ENCODE data around the gene EZR. TPM values are rescaled to one million over a fixed set of nuclear protein-coding genes. Genes with fewer than 3 reads are reported as not detected.
"Not testable (repeated sequence)": the region's sequence is repeated elsewhere in the genome, so short reads cannot be mapped to it uniquely, and the experiment has no call there.

Gene EZR
- total and polyA plus RNA-seq, 4 experiments from 2014 or later: 260 to 277 (median 266) TPM

DNA sequence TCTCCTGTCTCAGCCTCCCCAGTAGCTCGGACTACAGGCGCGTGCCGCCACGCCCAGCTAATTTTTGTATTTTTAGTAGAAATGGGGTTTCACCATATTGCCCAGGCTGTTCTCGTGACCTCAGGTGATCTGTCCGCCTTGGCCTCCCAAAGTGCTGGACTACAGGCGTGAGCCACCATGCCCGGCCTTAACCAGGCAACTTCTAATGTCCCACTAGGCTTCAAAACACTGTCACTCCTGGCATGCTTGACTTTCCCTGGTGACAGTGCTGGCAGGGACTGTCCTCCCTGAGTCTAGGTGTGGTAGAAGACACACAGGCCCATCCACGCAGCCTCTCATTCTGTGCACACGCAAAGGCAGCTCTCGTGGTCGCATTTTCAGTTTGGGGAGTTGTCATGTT is 11.6 kb upstream of the EZR start:
- Mint-ChIP-seq H3K9me3 (no peaks in the 10 kb centered on the region), H3K4me3 (no peak overlapping the region), H3K36me3 (no peaks in the 10 kb centered on the region), H3K27me3 (peaks cover 0 to 3% of the 10 kb centered on the region in 2 donors), H3K4me1 (peaks cover 0 to 2% (median 0%) of the 10 kb centered on the region in 4 donors), H3K27ac (no peak overlapping the region)
- intact Hi-C loops (cut with micrococcal nuclease): no loop called here
- Histone ChIP-seq H3K4me1 (ENCODE audit: insufficient read depth, low read length) (no peaks in the 10 kb centered on the region), H3K36me3 (ENCODE audit: insufficient read depth, low read length) (no peaks in the 10 kb centered on the region), H3K4me3 (ENCODE audit: low read length in 2 of 2) (no peak overlapping the region), H3K9me3 (ENCODE audit: control insufficient read depth in 1 of 2, low read length in 2 of 2) (no peaks in the 10 kb centered on the region), H3K27me3 (ENCODE audit: insufficient read depth, low read length) (no peaks in the 10 kb centered on the region), H3K27ac (ENCODE audit: low read depth, low read length) (no peak overlapping the region)
- no peak for DNase-seq
- POLR2A ChIA-PET (ENCODE audit: partially characterized antibody): interaction anchor here (1.2 to 2.6 kb wide), 2 partner anchors 11 to 39 kb away, joined by 3 to 13 read pairs; no protein-coding TSS in a partner anchor
- CTCF ChIA-PET (ENCODE audit: partially characterized antibody): no interaction called here

DNA sequence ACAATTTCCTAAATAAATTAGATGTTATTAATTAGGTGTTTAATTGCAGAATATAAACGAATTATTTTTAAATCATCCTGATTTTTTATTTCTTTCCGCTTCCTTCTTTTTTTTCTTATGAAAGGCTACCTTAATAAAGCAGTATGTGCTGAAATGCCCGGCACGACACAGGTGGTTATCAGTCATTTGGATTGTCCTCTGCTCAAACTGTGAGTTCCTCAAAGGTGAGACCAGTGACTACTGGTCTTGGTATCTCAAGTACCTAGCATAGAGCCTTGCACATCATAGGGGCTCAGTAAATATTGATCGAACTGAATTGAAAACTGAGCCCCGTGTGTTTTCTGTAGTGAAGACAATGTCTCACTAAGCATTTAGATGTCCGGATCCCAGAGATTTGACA is 9.6 kb upstream of the EZR start:
- intact Hi-C loops (cut with micrococcal nuclease): no loop called here
- H3K27me3 Mint-ChIP-seq: peaks cover 0 to 3% of the 10 kb centered on the region in 2 donors
- H3K4me1 Mint-ChIP-seq: peaks cover 0 to 2% (median under 1%) of the 10 kb centered on the region in 4 donors
- H3K27ac ChIP-seq (ENCODE audit: low read depth, low read length): no peak overlapping the region
- H3K4me1 ChIP-seq (ENCODE audit: insufficient read depth, low read length): no peaks in the 10 kb centered on the region
- H3K4me3 ChIP-seq (ENCODE audit: low read length in 2 of 2): no peak overlapping the region
- no peaks in the 10 kb centered on the region for H3K9me3 Mint-ChIP-seq
- H3K27ac Mint-ChIP-seq: peak overlapping the region in 1 of 7 donors; percentile 29
- ChIA-PET POLR2A (ENCODE audit: partially characterized antibody) (no interaction called here), CTCF (ENCODE audit: partially characterized antibody) (no interaction called here)
- no peaks in the 10 kb centered on the region for H3K9me3 ChIP-seq (ENCODE audit: control insufficient read depth in 1 of 2, low read length in 2 of 2)
- H3K36me3 ChIP-seq (ENCODE audit: insufficient read depth, low read length): no peaks in the 10 kb centered on the region
- H3K4me3 Mint-ChIP-seq: no peak overlapping the region
- DNase-seq: no peak
- no peaks in the 10 kb centered on the region for H3K36me3 Mint-ChIP-seq
- no peaks in the 10 kb centered on the region for H3K27me3 ChIP-seq (ENCODE audit: insufficient read depth, low read length)

DNA sequence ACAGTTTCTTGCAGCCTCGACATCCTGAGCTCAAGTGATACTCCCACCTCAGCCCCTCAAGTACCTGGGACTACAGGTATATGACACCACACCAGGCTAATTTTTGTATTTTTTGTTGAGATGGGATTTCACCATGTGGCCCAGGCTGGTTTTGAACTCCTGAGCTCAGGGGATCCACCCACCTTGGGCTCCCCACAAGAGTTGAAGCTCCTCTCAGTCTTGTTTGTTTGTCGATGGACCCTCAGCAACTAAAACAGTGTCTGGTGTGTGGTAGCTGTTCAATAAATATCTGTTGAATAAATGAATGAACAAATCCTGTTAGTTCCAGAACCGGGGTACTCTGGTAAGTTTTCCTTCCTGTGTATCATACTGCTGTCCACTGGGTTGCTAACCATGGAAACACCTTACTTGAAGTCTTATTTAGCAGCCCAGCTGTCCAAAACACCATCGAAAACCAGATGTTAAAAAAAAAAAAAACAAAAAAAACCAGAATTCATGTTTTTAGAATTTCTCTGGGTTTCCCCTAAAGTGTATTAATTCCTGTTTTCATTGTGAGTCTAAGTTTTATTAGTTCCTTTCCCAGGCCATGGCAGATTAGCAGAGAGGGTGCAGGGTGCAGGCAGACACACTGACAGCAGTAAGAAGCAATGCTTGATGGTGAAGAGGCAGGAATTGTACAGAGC is 7.8 kb upstream of the EZR start:
- peak in 1 of 5 donors; percentile 4 for DNase-seq
- Mint-ChIP-seq H3K27me3 (peaks cover 0 to 3% of the 10 kb centered on the region in 2 donors), H3K9me3 (no peaks in the 10 kb centered on the region), H3K27ac (no peak overlapping the region), H3K36me3 (no peaks in the 10 kb centered on the region), H3K4me3 (no peak overlapping the region), H3K4me1 (peaks cover 0 to 4% (median 3%) of the 10 kb centered on the region in 4 donors)
- Histone ChIP-seq H3K9me3 (ENCODE audit: control insufficient read depth in 1 of 2, low read length in 2 of 2) (no peaks in the 10 kb centered on the region), H3K36me3 (ENCODE audit: insufficient read depth, low read length) (no peaks in the 10 kb centered on the region), H3K4me1 (ENCODE audit: insufficient read depth, low read length) (no peaks in the 10 kb centered on the region), H3K27me3 (ENCODE audit: insufficient read depth, low read length) (no peaks in the 10 kb centered on the region), H3K4me3 (ENCODE audit: low read length in 2 of 2) (no peak overlapping the region), H3K27ac (ENCODE audit: low read depth, low read length) (no peak overlapping the region)
- intact Hi-C loops (cut with micrococcal nuclease): no loop called here
- ChIA-PET CTCF (ENCODE audit: partially characterized antibody) (interaction anchor here (1.0 kb wide), 1 partner anchor 35 kb away, joined by 3 read pairs; no protein-coding TSS in a partner anchor), POLR2A (ENCODE audit: partially characterized antibody) (interaction anchor here (0.7 to 11.5 kb wide), 4 partner anchors 10 to 56 kb away, joined by 3 to 180 read pairs (median 3); no protein-coding TSS in a partner anchor)

DNA sequence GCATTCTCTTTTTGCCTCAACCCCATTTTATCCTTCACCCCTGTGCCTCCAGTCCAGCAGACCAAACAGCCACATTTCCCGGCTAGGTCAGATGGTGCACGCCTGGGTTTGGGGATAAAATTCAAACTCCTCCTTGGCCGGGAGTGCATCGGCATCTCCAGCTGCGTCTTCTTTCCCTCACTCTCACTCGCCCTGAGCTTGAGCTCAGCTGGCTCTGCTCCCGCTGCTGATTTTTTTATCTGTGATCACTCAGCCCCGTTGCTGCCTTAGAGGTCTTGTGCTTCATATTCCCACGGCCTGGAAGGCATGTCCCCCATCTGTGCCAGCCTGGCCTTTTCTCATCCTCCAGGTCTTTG is 6.8 kb upstream of the EZR start:
- H3K4me3 Mint-ChIP-seq: peak overlapping the region in 1 of 8 donors; percentile 1
- peaks cover 0 to 3% of the 10 kb centered on the region in 2 donors for H3K27me3 Mint-ChIP-seq
- no peak overlapping the region for H3K4me3 ChIP-seq (ENCODE audit: low read length in 2 of 2)
- DNase-seq: peak in 1 of 5 donors; percentile 30
- no peaks in the 10 kb centered on the region for H3K9me3 Mint-ChIP-seq
- intact Hi-C loops (cut with micrococcal nuclease): no loop called here
- POLR2A ChIA-PET (ENCODE audit: partially characterized antibody): interaction anchor here (1.0 to 11.5 kb wide), 4 partner anchors 27 to 55 kb away, joined by 3 to 180 read pairs (median 18); no protein-coding TSS in a partner anchor
- H3K27me3 ChIP-seq (ENCODE audit: insufficient read depth, low read length): no peaks in the 10 kb centered on the region
- no peaks in the 10 kb centered on the region for H3K36me3 ChIP-seq (ENCODE audit: insufficient read depth, low read length)
- H3K4me1 ChIP-seq (ENCODE audit: insufficient read depth, low read length): no peaks in the 10 kb centered on the region
- CTCF ChIA-PET (ENCODE audit: partially characterized antibody): interaction anchor here (1.5 kb wide), 1 partner anchor 33 kb away, joined by 3 read pairs; no protein-coding TSS in a partner anchor
- H3K4me1 Mint-ChIP-seq: peaks cover 0 to 8% (median 3%) of the 10 kb centered on the region in 4 donors
- no peak overlapping the region for H3K27ac ChIP-seq (ENCODE audit: low read depth, low read length)
- H3K9me3 ChIP-seq (ENCODE audit: control insufficient read depth in 1 of 2, low read length in 2 of 2): no peaks in the 10 kb centered on the region
- no peaks in the 10 kb centered on the region for H3K36me3 Mint-ChIP-seq
- peak overlapping the region in 4 of 7 donors; percentile 38 to 82 (median 69) for H3K27ac Mint-ChIP-seq

DNA sequence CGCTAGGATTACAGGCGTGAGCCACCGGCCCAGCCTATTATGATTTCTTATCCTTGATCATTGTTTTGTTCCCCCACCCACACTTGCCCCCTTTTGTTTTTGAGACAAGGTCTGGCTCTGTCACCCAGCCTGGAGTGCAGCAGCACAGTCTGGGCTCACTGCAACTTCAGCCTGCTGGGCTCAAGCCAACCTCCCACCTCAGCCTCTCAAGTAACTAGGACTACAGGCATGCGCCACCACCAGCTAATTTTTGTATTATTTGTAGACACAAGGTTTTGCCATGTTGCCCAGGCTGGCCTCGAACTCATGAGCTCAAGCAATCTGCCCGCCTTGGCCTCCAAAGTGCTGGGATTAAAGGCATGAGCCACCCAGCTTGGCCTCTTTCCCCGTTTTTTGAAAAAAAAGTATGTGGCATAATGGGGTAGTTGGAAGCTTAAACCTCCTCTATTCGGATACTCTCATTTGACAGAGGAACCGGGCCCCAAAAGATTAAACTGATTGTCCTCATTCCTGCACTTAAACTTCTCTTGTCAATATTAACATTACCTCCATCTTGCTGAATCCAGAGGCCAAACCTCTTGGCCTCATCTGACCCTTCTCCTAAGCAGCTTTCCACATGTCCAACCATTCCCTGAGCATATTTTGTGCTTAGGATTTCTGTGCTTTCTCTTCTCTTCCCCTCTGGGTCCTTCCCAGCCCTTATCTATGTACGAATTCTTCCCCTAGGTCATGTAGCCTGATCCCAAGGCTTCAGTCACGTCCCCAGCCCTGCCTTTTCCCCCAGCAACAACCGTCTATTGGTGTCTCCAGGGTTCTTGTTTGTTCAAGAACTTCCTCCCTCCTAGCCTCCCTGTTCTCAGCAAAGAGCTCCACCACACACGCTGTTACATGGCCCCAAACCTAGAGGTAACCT is 6.1 kb upstream of the EZR start:
- H3K27ac Mint-ChIP-seq: peak overlapping the region in 4 of 7 donors; percentile 16 to 58 (median 47)
- H3K9me3 ChIP-seq (ENCODE audit: control insufficient read depth in 1 of 2, low read length in 2 of 2): no peaks in the 10 kb centered on the region
- H3K4me1 Mint-ChIP-seq: peaks cover 0 to 10% (median 3%) of the 10 kb centered on the region in 4 donors
- H3K27me3 Mint-ChIP-seq: peaks cover 0 to 3% of the 10 kb centered on the region in 2 donors
- no peak overlapping the region for H3K27ac ChIP-seq (ENCODE audit: low read depth, low read length)
- intact Hi-C loops (cut with micrococcal nuclease): no loop called here
- H3K36me3 ChIP-seq (ENCODE audit: insufficient read depth, low read length): no peaks in the 10 kb centered on the region
- H3K4me1 ChIP-seq (ENCODE audit: insufficient read depth, low read length): no peaks in the 10 kb centered on the region
- DNase-seq: peak in 1 of 5 donors; percentile 10
- H3K4me3 Mint-ChIP-seq: peak overlapping the region in 1 of 8 donors; percentile 1
- H3K36me3 Mint-ChIP-seq: peaks cover 0 to under 1% of the 10 kb centered on the region in 2 donors
- H3K27me3 ChIP-seq (ENCODE audit: insufficient read depth, low read length): no peaks in the 10 kb centered on the region
- no peak overlapping the region for H3K4me3 ChIP-seq (ENCODE audit: low read length in 2 of 2)
- H3K9me3 Mint-ChIP-seq: no peaks in the 10 kb centered on the region
- CTCF ChIA-PET (ENCODE audit: partially characterized antibody): interaction anchor here (1.5 kb wide), 1 partner anchor 32 kb away, joined by 3 read pairs; no protein-coding TSS in a partner anchor
- POLR2A ChIA-PET (ENCODE audit: partially characterized antibody): interaction anchor here (0.8 to 11.5 kb wide), 3 partner anchors 28 to 175 kb away, joined by 3 to 180 read pairs (median 32); partner anchors contain the start of gene RSPH3

DNA sequence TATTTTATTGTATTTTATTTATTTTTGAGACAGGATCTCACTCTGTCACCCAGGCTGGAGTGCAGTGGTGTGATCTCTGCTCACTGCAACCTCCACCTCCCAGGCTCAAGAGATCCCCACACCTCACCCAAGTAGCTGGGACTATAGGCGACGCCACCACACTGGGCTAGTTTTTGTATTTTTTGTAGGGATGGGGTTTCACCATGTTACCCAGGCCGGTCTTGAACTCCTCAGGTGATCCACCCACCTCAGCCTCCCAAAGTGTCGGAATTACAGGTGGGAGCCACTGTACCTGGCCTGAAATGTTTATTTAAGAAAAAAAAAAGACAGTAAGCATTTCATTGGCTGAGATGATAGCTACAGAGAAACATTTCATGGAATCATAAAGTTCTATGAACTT is 4.4 kb upstream of the EZR start:
- H3K4me3 ChIP-seq (ENCODE audit: low read length in 2 of 2); H3K27me3 ChIP-seq (ENCODE audit: insufficient read depth, low read length); DNase-seq; H3K36me3 ChIP-seq (ENCODE audit: insufficient read depth, low read length); H3K9me3 Mint-ChIP-seq; H3K27ac ChIP-seq (ENCODE audit: low read depth, low read length); H3K4me3 Mint-ChIP-seq; H3K27me3 Mint-ChIP-seq; H3K27ac Mint-ChIP-seq; intact Hi-C loops (cut with micrococcal nuclease); H3K4me1 ChIP-seq (ENCODE audit: insufficient read depth, low read length); H3K36me3 Mint-ChIP-seq; H3K9me3 ChIP-seq (ENCODE audit: control insufficient read depth in 1 of 2, low read length in 2 of 2): not testable (repeated sequence)
- ChIA-PET POLR2A (ENCODE audit: partially characterized antibody) (interaction anchor here (4.7 to 11.5 kb wide), 2 partner anchors 30 to 46 kb away, joined by 32 to 180 read pairs; no protein-coding TSS in a partner anchor), CTCF (ENCODE audit: partially characterized antibody) (interaction anchor here (1.2 kb wide), 1 partner anchor 152 kb away, joined by 3 read pairs; no protein-coding TSS in a partner anchor)
- peaks cover 0 to 20% (median 6%) of the 10 kb centered on the region in 4 donors for H3K4me1 Mint-ChIP-seq
